ENCODE data around the gene ARHGAP9. TPM values are rescaled to one million over a fixed set of nuclear protein-coding genes. Genes with fewer than 3 reads are reported as not detected.

ARHGAP9 gene
- total RNA-seq, 1 experiment from 2014 or later, result 3.6 TPM

DNA sequence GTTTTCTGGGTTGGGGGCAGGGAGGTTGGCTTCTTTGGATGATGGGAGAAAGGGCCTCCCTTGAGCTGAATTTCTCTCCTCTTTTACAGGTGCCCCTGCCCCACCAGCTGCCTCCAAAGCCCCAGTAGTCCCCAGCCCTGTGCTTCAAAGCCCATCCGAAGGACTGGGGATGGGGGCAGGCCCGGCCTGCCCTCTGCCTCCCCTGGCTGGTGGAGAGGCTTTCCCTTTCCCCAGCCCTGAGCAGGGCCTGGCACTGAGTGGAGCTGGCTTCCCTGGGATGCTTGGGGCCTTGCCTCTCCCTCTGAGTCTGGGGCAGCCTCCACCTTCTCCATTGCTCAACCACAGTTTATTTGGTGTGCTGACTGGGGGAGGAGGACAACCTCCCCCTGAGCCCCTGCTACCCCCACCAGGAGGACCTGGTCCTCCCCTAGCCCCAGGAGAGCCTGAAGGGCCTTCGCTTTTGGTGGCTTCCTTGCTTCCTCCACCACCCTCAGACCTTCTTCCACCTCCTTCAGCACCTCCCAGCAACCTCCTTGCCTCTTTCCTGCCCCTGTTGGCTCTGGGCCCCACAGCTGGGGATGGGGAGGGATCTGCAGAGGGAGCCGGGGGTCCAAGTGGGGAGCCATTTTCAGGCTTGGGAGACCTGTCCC lies 46.9 kb upstream of the ARHGAP9 start (continued):
- TF ChIP-seq, protein P1, sequence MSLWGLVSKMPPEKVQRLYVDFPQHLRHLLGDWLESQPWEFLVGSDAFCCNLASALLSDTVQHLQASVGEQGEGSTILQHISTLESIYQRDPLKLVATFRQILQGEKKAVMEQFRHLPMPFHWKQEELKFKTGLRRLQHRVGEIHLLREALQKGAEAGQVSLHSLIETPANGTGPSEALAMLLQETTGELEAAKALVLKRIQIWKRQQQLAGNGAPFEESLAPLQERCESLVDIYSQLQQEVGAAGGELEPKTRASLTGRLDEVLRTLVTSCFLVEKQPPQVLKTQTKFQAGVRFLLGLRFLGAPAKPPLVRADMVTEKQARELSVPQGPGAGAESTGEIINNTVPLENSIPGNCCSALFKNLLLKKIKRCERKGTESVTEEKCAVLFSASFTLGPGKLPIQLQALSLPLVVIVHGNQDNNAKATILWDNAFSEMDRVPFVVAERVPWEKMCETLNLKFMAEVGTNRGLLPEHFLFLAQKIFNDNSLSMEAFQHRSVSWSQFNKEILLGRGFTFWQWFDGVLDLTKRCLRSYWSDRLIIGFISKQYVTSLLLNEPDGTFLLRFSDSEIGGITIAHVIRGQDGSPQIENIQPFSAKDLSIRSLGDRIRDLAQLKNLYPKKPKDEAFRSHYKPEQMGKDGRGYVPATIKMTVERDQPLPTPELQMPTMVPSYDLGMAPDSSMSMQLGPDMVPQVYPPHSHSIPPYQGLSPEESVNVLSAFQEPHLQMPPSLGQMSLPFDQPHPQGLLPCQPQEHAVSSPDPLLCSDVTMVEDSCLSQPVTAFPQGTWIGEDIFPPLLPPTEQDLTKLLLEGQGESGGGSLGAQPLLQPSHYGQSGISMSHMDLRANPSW (CRISPR knock-in tag; conservative IDR thresholded peaks at IDR 0.05; ENCODE audit: low read depth), result no peak
- TF ChIP-seq, protein P2, sequence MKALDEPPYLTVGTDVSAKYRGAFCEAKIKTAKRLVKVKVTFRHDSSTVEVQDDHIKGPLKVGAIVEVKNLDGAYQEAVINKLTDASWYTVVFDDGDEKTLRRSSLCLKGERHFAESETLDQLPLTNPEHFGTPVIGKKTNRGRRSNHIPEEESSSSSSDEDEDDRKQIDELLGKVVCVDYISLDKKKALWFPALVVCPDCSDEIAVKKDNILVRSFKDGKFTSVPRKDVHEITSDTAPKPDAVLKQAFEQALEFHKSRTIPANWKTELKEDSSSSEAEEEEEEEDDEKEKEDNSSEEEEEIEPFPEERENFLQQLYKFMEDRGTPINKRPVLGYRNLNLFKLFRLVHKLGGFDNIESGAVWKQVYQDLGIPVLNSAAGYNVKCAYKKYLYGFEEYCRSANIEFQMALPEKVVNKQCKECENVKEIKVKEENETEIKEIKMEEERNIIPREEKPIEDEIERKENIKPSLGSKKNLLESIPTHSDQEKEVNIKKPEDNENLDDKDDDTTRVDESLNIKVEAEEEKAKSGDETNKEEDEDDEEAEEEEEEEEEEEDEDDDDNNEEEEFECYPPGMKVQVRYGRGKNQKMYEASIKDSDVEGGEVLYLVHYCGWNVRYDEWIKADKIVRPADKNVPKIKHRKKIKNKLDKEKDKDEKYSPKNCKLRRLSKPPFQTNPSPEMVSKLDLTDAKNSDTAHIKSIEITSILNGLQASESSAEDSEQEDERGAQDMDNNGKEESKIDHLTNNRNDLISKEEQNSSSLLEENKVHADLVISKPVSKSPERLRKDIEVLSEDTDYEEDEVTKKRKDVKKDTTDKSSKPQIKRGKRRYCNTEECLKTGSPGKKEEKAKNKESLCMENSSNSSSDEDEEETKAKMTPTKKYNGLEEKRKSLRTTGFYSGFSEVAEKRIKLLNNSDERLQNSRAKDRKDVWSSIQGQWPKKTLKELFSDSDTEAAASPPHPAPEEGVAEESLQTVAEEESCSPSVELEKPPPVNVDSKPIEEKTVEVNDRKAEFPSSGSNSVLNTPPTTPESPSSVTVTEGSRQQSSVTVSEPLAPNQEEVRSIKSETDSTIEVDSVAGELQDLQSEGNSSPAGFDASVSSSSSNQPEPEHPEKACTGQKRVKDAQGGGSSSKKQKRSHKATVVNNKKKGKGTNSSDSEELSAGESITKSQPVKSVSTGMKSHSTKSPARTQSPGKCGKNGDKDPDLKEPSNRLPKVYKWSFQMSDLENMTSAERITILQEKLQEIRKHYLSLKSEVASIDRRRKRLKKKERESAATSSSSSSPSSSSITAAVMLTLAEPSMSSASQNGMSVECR (CRISPR knock-in tag; IDR thresholded peaks at IDR 0.05; ENCODE audit: borderline replicate concordance), result no peak
- TF ChIP-seq, protein P3, sequence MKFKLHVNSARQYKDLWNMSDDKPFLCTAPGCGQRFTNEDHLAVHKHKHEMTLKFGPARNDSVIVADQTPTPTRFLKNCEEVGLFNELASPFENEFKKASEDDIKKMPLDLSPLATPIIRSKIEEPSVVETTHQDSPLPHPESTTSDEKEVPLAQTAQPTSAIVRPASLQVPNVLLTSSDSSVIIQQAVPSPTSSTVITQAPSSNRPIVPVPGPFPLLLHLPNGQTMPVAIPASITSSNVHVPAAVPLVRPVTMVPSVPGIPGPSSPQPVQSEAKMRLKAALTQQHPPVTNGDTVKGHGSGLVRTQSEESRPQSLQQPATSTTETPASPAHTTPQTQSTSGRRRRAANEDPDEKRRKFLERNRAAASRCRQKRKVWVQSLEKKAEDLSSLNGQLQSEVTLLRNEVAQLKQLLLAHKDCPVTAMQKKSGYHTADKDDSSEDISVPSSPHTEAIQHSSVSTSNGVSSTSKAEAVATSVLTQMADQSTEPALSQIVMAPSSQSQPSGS (CRISPR knock-in tag; IDR thresholded peaks at IDR 0.05; ENCODE audit: borderline replicate concordance, low read depth), result no peak
- TF ChIP-seq, protein P4, sequence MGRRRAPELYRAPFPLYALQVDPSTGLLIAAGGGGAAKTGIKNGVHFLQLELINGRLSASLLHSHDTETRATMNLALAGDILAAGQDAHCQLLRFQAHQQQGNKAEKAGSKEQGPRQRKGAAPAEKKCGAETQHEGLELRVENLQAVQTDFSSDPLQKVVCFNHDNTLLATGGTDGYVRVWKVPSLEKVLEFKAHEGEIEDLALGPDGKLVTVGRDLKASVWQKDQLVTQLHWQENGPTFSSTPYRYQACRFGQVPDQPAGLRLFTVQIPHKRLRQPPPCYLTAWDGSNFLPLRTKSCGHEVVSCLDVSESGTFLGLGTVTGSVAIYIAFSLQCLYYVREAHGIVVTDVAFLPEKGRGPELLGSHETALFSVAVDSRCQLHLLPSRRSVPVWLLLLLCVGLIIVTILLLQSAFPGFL (CRISPR knock-in tag; IDR thresholded peaks at IDR 0.05; ENCODE audit: borderline replicate concordance), result no peak
- TF ChIP-seq ELF4 (CRISPR knock-in tag; IDR thresholded peaks at IDR 0.05; ENCODE audit: low read depth), result no peak
- no peak for TF ChIP-seq SP1 (CRISPR knock-in tag; conservative IDR thresholded peaks at IDR 0.05)
- TF ChIP-seq, protein P5, sequence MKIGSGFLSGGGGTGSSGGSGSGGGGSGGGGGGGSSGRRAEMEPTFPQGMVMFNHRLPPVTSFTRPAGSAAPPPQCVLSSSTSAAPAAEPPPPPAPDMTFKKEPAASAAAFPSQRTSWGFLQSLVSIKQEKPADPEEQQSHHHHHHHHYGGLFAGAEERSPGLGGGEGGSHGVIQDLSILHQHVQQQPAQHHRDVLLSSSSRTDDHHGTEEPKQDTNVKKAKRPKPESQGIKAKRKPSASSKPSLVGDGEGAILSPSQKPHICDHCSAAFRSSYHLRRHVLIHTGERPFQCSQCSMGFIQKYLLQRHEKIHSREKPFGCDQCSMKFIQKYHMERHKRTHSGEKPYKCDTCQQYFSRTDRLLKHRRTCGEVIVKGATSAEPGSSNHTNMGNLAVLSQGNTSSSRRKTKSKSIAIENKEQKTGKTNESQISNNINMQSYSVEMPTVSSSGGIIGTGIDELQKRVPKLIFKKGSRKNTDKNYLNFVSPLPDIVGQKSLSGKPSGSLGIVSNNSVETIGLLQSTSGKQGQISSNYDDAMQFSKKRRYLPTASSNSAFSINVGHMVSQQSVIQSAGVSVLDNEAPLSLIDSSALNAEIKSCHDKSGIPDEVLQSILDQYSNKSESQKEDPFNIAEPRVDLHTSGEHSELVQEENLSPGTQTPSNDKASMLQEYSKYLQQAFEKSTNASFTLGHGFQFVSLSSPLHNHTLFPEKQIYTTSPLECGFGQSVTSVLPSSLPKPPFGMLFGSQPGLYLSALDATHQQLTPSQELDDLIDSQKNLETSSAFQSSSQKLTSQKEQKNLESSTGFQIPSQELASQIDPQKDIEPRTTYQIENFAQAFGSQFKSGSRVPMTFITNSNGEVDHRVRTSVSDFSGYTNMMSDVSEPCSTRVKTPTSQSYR (CRISPR knock-in tag; IDR thresholded peaks at IDR 0.05), result no peak
- TF ChIP-seq ZNF121 (CRISPR knock-in tag; IDR thresholded peaks at IDR 0.05), result no peak
- no peak for TF ChIP-seq ESRRA (CRISPR knock-in tag; IDR thresholded peaks at IDR 0.05; ENCODE audit: borderline replicate concordance)
- no peak for TF ChIP-seq GABPB1 (CRISPR knock-in tag; IDR thresholded peaks at IDR 0.05)
- no peak for TF ChIP-seq ZNF317 (CRISPR knock-in tag; IDR thresholded peaks at IDR 0.05; ENCODE audit: borderline replicate concordance, low read depth)
- TF ChIP-seq, protein P6, sequence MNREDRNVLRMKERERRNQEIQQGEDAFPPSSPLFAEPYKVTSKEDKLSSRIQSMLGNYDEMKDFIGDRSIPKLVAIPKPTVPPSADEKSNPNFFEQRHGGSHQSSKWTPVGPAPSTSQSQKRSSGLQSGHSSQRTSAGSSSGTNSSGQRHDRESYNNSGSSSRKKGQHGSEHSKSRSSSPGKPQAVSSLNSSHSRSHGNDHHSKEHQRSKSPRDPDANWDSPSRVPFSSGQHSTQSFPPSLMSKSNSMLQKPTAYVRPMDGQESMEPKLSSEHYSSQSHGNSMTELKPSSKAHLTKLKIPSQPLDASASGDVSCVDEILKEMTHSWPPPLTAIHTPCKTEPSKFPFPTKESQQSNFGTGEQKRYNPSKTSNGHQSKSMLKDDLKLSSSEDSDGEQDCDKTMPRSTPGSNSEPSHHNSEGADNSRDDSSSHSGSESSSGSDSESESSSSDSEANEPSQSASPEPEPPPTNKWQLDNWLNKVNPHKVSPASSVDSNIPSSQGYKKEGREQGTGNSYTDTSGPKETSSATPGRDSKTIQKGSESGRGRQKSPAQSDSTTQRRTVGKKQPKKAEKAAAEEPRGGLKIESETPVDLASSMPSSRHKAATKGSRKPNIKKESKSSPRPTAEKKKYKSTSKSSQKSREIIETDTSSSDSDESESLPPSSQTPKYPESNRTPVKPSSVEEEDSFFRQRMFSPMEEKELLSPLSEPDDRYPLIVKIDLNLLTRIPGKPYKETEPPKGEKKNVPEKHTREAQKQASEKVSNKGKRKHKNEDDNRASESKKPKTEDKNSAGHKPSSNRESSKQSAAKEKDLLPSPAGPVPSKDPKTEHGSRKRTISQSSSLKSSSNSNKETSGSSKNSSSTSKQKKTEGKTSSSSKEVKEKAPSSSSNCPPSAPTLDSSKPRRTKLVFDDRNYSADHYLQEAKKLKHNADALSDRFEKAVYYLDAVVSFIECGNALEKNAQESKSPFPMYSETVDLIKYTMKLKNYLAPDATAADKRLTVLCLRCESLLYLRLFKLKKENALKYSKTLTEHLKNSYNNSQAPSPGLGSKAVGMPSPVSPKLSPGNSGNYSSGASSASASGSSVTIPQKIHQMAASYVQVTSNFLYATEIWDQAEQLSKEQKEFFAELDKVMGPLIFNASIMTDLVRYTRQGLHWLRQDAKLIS (CRISPR knock-in tag; IDR thresholded peaks at IDR 0.05; ENCODE audit: borderline replicate concordance), result no peak
